Spinal cord (tissue), 10 donors: Measurements from ENCODE around the gene RAB35. TPM values are rescaled to one million over a fixed set of nuclear protein-coding genes. Genes with fewer than 3 reads are reported as not detected.

ENCODE experiments used
- DNase-seq, 6 donors: peaks; one replicate each; pipeline versions ENCODE4 v3.0.0 to v3.0.0-alpha.2; 2013 to 2015; ENCODE audit warnings: low spot score in 6 of 6, low read depth in 4 of 6
- H3K27ac ChIP-seq: one replicate; pipeline ENCODE4 v1.5.1; 2013; ENCODE audit warnings: low read depth, low read length, control low read depth
- H3K27me3 ChIP-seq: one replicate; pipeline ENCODE4 v1.6.1; 2013; ENCODE audit warnings: low read length; ENCODE audit not compliant: control insufficient read depth, insufficient read depth
- H3K36me3 ChIP-seq: one replicate; pipeline ENCODE4 v1.6.1; 2013; ENCODE audit warnings: low read length; ENCODE audit not compliant: control insufficient read depth, insufficient read depth
- H3K4me1 ChIP-seq: one replicate; pipeline ENCODE4 v1.6.1; 2013; ENCODE audit warnings: low read length; ENCODE audit not compliant: control insufficient read depth, insufficient read depth
- H3K4me3 ChIP-seq: one replicate; pipeline ENCODE4 v1.5.1; 2013; ENCODE audit warnings: low read depth, low read length, control low read depth
- H3K9me3 ChIP-seq: one replicate; pipeline ENCODE4 v1.6.1; 2013; ENCODE audit warnings: low read length; ENCODE audit not compliant: control insufficient read depth, insufficient read depth
- WGBS: methylation state at CpG from one replicate; pipeline ENCODE4 v1.1.5; 2013; ENCODE audit warnings: missing lambda C conversion rate; ENCODE audit not compliant: insufficient coverage; 5-methylcytosine and 5-hydroxymethylcytosine counted together
- polyA plus RNA-seq, 2 donors: library from polyadenylated mRNA; unstranded; fragments of 120-200 nt; gene quantifications; one replicate each; pipeline ENCODE4 v1.2.1, GENCODE V29; 2013; ENCODE audit not compliant: insufficient read length in 2 of 2
- total RNA-seq, 2 donors: library from RNA; depleted of rRNA in 1 of 2; stranded (reverse); fragments of 120-200 nt in 1 of 2; fragments of >200 nt in 1 of 2; gene quantifications; one replicate each; pipeline versions ENCODE4 v1.2.3 to v1.2.4, GENCODE V29; 2013 to 2014
- donor health status: healthy.

RAB35 gene
- total and polyA plus RNA-seq, 4 donors: 20.7 to 64.2 (median 47.2) TPM

GRCh38 chr12:120079411-120080400 is 36.8 kb downstream of the RAB35 start:
- 92% methylated on average over 7 of the region's 9 CpGs for WGBS
- Histone ChIP-seq H3K4me1 (no peaks in the 10 kb centered on the region), H3K36me3 (peaks cover 8% of the 10 kb centered on the region), H3K9me3 (no peaks in the 10 kb centered on the region), H3K27ac (no peak overlapping the region), H3K27me3 (no peaks in the 10 kb centered on the region), H3K4me3 (no peak overlapping the region)
- DNase-seq: no peak

DNA sequence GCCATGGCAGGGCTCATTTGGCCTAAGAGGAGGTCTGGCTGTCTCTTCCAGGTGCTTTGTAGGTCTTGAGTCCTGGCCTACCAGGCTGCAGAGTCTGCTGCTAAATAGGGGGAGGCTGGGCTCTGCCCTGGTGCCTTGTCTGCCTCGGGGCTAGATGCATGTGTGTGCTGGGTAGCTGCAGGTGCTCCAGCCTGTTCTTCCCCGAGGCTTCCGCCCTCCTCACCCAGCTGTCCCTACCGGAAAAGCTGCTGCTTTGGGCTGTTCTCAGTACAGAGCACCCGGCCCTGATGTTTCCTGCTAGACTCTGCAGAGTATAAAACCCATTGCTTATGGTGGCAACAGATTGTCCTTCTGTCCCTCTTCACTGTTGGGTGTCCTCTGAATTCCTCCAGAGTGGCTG is 37.7 kb downstream of the RAB35 start:
- H3K27me3 ChIP-seq: no peaks in the 10 kb centered on the region
- no peak for DNase-seq
- WGBS: 81% methylated on average over 5 of the region's 5 CpGs
- no peaks in the 10 kb centered on the region for H3K9me3 ChIP-seq
- H3K4me3 ChIP-seq: no peak overlapping the region
- no peaks in the 10 kb centered on the region for H3K4me1 ChIP-seq
- no peak overlapping the region for H3K27ac ChIP-seq
- H3K36me3 ChIP-seq: peaks cover 12% of the 10 kb centered on the region

DNA sequence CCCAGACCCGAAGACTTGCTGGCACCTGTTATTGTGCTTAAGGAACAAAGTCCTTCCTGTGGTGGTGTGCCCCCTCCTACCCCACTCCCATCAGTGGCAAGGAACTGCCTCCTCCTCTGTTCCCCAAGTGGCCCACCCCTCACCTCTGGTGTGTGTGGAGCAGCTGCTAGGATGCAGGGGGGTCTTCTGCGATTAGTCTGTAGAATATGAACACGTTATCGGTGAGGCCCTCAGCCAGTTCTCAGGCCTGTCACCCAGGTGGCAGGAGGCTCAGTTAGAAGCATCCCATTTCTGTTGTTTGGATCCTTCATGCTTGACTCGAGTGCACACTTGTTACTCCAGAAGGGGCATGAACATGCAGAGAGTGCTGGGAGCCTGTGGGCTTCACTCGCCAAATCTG is 39.3 kb downstream of the RAB35 start:
- H3K27ac ChIP-seq: no peak overlapping the region
- WGBS: 78% methylated on average over 4 of the region's 6 CpGs
- no peak overlapping the region for H3K4me3 ChIP-seq
- H3K9me3 ChIP-seq: no peaks in the 10 kb centered on the region
- peaks cover 14% of the 10 kb centered on the region for H3K36me3 ChIP-seq
- no peaks in the 10 kb centered on the region for H3K27me3 ChIP-seq
- no peak for DNase-seq
- no peaks in the 10 kb centered on the region for H3K4me1 ChIP-seq

- Histone ChIP-seq H3K27me3 (no peaks in the 10 kb centered on the region), H3K4me3 (no peak overlapping the region), H3K4me1 (no peaks in the 10 kb centered on the region), H3K36me3 (peaks cover 15% of the 10 kb centered on the region), H3K9me3 (no peaks in the 10 kb centered on the region), H3K27ac (no peak overlapping the region)
- WGBS: 96% methylated on average over 6 of the region's 6 CpGs
- DNase-seq: no peak
These were observed 39.9 kb downstream of the RAB35 start for GRCh38 chr12:120076651-120077050.

- Histone ChIP-seq H3K27ac (no peak overlapping the region), H3K4me3 (no peak overlapping the region), H3K27me3 (no peaks in the 10 kb centered on the region), H3K9me3 (no peaks in the 10 kb centered on the region), H3K36me3 (peaks cover 16% of the 10 kb centered on the region), H3K4me1 (no peaks in the 10 kb centered on the region)
- WGBS: 80% methylated on average over 1 of the region's 7 CpGs
- no peak for DNase-seq
These were observed 41.4 kb downstream of the RAB35 start for GRCh38 chr12:120075034-120075616.

DNA sequence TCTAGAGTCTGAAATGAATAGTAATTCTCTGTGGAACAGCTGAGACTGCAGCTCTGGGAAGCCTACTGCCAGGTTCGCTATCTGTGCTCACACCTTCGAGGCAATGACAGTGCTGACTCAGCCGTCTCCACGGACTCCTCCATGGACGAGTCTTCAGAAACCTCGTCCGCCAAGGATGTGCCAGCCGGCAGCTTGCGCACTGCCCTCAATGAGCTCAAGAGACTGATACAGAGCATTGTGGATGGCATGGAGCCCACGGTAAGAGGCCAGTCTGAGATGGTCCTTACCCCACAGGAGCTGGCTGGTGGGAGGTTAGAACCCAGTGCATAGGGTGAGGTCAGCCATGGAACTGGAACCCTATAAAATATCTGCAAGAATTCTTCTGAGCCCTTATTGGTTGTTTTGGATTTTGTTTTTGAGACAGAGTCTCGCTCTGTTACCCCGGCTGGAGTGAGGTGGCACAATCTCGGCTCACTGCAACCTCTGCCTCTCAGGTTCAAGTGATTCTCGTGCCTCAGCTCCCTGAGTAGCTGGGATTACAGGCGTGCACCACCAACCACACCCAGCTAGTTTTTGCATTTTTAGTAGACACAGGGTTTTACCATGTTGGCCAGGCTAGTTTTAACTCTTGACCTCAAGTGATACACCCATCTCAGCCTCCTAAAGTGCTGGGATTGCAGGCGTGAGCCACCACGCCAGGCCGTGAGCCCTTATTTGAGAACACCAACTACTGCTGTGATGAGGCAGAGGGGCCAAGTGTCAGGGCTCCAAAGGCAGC is 43.9 kb downstream of the RAB35 start:
- no peaks in the 10 kb centered on the region for H3K27me3 ChIP-seq
- no peaks in the 10 kb centered on the region for H3K9me3 ChIP-seq
- no peak overlapping the region for H3K4me3 ChIP-seq
- no peak for DNase-seq
- 90% methylated on average over 17 of the region's 18 CpGs for WGBS
- H3K27ac ChIP-seq: no peak overlapping the region
- no peaks in the 10 kb centered on the region for H3K4me1 ChIP-seq
- peaks cover 16% of the 10 kb centered on the region for H3K36me3 ChIP-seq

GRCh38 chr12:120071493-120072020 is 45.0 kb downstream of the RAB35 start:
- Histone ChIP-seq H3K4me3 (no peak overlapping the region), H3K36me3 (peaks cover 16% of the 10 kb centered on the region), H3K4me1 (no peaks in the 10 kb centered on the region), H3K27me3 (no peaks in the 10 kb centered on the region), H3K27ac (no peak overlapping the region), H3K9me3 (no peaks in the 10 kb centered on the region)
- DNase-seq: no peak
- WGBS: 83% methylated on average over 5 of the region's 6 CpGs

DNA sequence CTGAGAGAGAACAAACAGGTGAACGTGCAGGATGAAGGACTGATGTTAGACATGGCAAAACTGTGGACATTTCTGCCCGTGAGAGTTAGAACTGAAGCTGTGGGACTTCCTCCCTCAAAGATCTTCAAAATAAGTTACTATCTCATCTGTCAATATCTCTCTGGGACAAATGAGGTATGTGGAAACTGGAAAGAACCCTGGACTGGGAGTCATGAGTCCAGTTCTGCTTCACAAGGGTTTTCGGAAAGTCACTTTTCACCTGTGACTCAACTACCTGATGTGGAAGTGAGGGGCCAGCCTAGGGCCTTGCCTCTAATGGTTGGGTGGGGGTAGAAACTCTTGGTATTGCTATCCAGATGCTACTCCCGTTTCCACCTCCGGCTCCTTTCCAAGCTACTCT is 47.3 kb downstream of the RAB35 start:
- DNase-seq: no peak
- H3K27me3 ChIP-seq: no peaks in the 10 kb centered on the region
- no peak overlapping the region for H3K4me3 ChIP-seq
- H3K36me3 ChIP-seq: peaks cover 19% of the 10 kb centered on the region
- no CpG with 5 or more reads among the region's 5 CpGs for WGBS
- H3K9me3 ChIP-seq: no peaks in the 10 kb centered on the region
- peaks cover 13% of the 10 kb centered on the region for H3K4me1 ChIP-seq
- no peak overlapping the region for H3K27ac ChIP-seq

- no peaks in the 10 kb centered on the region for H3K27me3 ChIP-seq
- peak in 1 of 6 donors; percentile 28 for DNase-seq
- no peak overlapping the region for H3K27ac ChIP-seq
- WGBS: 79% methylated on average over 3 of the region's 3 CpGs
- no peak overlapping the region for H3K4me3 ChIP-seq
- H3K4me1 ChIP-seq: peaks cover 18% of the 10 kb centered on the region
- H3K9me3 ChIP-seq: no peaks in the 10 kb centered on the region
- H3K36me3 ChIP-seq: peaks cover 15% of the 10 kb centered on the region
These were observed 48.7 kb downstream of the RAB35 start for GRCh38 chr12:120067901-120068300.
